Memory B cell (primary cell): Measurements from ENCODE around the gene ABCG1.

ENCODE experiments used
- ATAC-seq: fragments of 150-1000 bp; cut with Tn5 transposase; 2 replicates; pipeline ENCODE4 v1.10.0; 2021; ENCODE audit warnings: low read depth, mild to moderate bottlenecking, moderate library complexity
- DNase-seq, 2 donors: peaks; one replicate each; pipeline ENCODE4 v3.0.0; 2022; ENCODE audit warnings: low spot score in 2 of 2
- H3K27ac Mint-ChIP-seq: one replicate; pipeline ENCODE4 v1.8.0; 2022; ENCODE audit warnings: mild to moderate bottlenecking, moderate library complexity, mixed read lengths
- H3K27me3 Mint-ChIP-seq: one replicate; pipeline ENCODE4 v1.8.0; 2022; ENCODE audit warnings: mixed read lengths
- H3K36me3 Mint-ChIP-seq: one replicate; pipeline ENCODE4 v1.8.0; 2022; ENCODE audit warnings: mild to moderate bottlenecking, mixed read lengths
- H3K4me1 Mint-ChIP-seq: one replicate; pipeline ENCODE4 v1.8.0; 2022; ENCODE audit warnings: mixed read lengths
- H3K4me3 Mint-ChIP-seq: one replicate; pipeline ENCODE4 v1.8.0; 2022; ENCODE audit warnings: mild to moderate bottlenecking, moderate library complexity, mixed read lengths
- H3K9me3 Mint-ChIP-seq: one replicate; pipeline ENCODE4 v1.8.0; 2022; ENCODE audit warnings: mixed read lengths

The ABCG1 gene

DNA sequence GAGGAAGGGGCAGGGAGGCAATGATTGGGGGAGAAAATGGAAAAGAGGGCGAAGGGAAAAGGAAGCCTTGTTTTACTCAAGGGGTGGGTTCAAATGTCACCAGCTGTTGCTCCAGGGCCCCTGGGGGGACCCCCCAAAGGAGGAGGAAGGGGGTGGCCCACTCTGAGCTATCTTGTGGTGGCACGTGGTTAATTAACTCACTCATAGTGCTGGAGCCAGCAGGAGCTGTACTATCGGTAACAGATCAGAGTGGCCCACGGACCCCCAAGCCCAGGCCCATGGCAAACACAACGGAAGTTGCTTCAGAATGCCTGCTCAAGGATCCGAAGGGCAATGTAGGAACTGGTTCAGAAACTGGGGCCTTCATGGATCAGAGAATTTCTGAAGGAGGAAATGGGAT is 124.6 kb downstream of the ABCG1 start:
- peaks cover 4% of the 10 kb centered on the region for H3K27me3 Mint-ChIP-seq
- ATAC-seq (no peak), DNase-seq (no peak)
- H3K36me3 Mint-ChIP-seq, result no peaks in the 10 kb centered on the region
- H3K9me3 Mint-ChIP-seq, result no peaks in the 10 kb centered on the region
- H3K4me3 Mint-ChIP-seq, result no peak overlapping the region
- H3K4me1 Mint-ChIP-seq, result no peaks in the 10 kb centered on the region
- H3K27ac Mint-ChIP-seq, result no peak overlapping the region

DNA sequence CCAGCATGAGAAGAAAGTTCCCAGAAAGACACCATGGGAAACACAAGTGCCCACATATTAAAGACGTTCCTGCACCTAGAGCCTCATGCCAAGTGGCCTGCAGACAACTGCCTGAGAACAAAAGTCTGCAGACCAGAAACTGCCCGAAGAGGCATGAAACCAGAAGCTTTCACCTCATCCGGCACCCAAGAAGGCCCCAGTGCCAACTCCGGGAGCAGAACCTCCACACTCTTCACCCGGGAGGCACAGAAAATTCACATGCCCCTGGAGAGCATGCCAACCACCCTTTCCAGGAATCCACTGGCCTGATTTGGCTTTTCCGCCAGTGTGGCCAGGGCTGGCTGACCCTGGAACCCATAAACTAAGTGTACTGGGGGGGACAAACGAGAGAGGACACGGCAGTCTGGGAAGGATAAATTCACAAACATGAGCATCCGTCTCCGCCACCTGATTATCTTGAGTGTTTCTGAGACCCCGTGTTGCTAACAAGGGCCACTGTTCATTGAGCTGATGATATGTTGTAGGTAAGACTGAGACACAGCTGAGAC is 125.1 kb downstream of the ABCG1 start:
- DNase-seq (no peak), ATAC-seq (no peak)
- H3K27me3 Mint-ChIP-seq, result peaks cover 4% of the 10 kb centered on the region
- no peaks in the 10 kb centered on the region for H3K9me3 Mint-ChIP-seq
- H3K4me1 Mint-ChIP-seq, result no peaks in the 10 kb centered on the region
- H3K27ac Mint-ChIP-seq, result no peak overlapping the region
- no peak overlapping the region for H3K4me3 Mint-ChIP-seq
- H3K36me3 Mint-ChIP-seq, result no peaks in the 10 kb centered on the region

DNA sequence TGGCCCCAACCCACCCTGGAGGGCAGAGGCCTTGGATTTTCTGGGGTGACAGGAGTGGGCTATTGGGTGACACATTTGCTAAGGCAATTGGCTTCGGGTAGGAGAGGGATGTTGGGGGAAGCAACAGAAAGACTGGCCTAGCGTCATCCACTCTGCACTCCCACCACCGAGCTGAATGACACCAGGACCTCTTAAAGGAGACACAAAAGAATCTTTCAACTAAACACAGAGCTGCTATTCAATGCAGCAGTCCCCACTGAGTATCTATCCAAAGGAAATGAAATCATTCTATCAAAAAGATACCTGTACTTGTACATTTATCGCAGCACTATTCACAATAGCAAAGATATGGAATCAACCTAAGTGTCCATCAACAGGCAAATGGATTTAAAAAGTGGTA is 125.7 kb downstream of the ABCG1 start:
- ATAC-seq, result no peak
- Mint-ChIP-seq H3K4me1 (no peaks in the 10 kb centered on the region), H3K4me3 (no peak overlapping the region), H3K27me3 (peaks cover 4% of the 10 kb centered on the region), H3K9me3 (no peaks in the 10 kb centered on the region), H3K27ac (no peak overlapping the region), H3K36me3 (no peaks in the 10 kb centered on the region)
- DNase-seq, result no peak

DNA sequence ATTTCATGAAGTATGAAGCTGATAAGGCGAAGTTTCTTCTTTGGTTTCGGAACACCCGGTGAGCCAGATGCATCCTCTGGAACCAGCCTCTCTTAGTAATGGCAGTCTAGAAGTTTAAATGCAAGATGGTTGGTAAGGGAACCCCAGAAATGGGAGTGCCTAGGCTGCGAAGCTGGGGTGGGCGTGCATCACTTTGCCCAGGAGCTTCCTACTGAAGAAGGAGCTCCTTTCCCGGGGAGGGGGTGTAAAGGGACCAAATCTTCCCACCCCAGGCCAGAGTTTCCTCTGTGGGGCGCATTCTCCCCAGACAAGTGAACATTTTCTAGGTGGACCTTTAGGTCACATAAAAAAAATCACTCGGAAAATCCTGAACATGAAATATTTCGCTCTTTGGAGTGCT is 127.5 kb downstream of the ABCG1 start:
- Mint-ChIP-seq H3K27ac (no peak overlapping the region), H3K36me3 (no peaks in the 10 kb centered on the region), H3K9me3 (no peaks in the 10 kb centered on the region), H3K4me1 (no peaks in the 10 kb centered on the region), H3K27me3 (peaks cover 5% of the 10 kb centered on the region), H3K4me3 (no peak overlapping the region)
- DNase-seq, result no peak
- ATAC-seq, result no peak
